ENCODE results near the gene DNAJB12. TPM values are rescaled to one million over a fixed set of nuclear protein-coding genes. Genes with fewer than 3 reads are reported as not detected.
"Not testable (repeated sequence)": the region's sequence is repeated elsewhere in the genome, so short reads cannot be mapped to it uniquely, and the experiment has no call there.

DNAJB12 gene
- total RNA-seq, 1 experiment from 2014 or later: 51.0 TPM

- DNase-seq (ENCODE audit: low read depth, low spot score): no peak
- in situ Hi-C loops (cut with HindIII; ENCODE audit: low pct_unique_long_range_greater_than_20kb, low sequenced_read_pairs) (no loop called here), intact Hi-C loops (cut with micrococcal nuclease; ENCODE audit: unreplicated experiment) (no loop called here)
- BruUV-seq (replicated peaks): no TSS peak
- no peaks in the 10 kb centered on the region for H3K9me3 ChIP-seq (ENCODE audit: control insufficient read depth, insufficient read depth, low read depth, low read length)
- no peaks in the 10 kb centered on the region for H3K27me3 ChIP-seq (ENCODE audit: control insufficient read depth, insufficient read depth, low read length)
- ChIA-PET CTCF (interaction anchor here (0.6 kb wide), 1 partner anchor 182 kb away, joined by 3 read pairs; no protein-coding TSS in a partner anchor), POLR2A (no interaction called here)
- no peak for ATAC-seq
- TF ChIP-seq, protein P1, sequence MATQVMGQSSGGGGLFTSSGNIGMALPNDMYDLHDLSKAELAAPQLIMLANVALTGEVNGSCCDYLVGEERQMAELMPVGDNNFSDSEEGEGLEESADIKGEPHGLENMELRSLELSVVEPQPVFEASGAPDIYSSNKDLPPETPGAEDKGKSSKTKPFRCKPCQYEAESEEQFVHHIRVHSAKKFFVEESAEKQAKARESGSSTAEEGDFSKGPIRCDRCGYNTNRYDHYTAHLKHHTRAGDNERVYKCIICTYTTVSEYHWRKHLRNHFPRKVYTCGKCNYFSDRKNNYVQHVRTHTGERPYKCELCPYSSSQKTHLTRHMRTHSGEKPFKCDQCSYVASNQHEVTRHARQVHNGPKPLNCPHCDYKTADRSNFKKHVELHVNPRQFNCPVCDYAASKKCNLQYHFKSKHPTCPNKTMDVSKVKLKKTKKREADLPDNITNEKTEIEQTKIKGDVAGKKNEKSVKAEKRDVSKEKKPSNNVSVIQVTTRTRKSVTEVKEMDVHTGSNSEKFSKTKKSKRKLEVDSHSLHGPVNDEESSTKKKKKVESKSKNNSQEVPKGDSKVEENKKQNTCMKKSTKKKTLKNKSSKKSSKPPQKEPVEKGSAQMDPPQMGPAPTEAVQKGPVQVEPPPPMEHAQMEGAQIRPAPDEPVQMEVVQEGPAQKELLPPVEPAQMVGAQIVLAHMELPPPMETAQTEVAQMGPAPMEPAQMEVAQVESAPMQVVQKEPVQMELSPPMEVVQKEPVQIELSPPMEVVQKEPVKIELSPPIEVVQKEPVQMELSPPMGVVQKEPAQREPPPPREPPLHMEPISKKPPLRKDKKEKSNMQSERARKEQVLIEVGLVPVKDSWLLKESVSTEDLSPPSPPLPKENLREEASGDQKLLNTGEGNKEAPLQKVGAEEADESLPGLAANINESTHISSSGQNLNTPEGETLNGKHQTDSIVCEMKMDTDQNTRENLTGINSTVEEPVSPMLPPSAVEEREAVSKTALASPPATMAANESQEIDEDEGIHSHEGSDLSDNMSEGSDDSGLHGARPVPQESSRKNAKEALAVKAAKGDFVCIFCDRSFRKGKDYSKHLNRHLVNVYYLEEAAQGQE (IDR thresholded peaks at IDR 0.05; ENCODE audit: insufficient read depth in 1 of 2, low read depth in 2 of 2, low read length in 1 of 2): no peak
- TF ChIP-seq SIN3A (IDR thresholded peaks at IDR 0.05; ENCODE audit: borderline replicate concordance, insufficient read depth, low read depth, low read length) (no peak), POLR2AphosphoS5 (IDR thresholded peaks at IDR 0.05; ENCODE audit: low read depth, low read length) (no peak), TCF7L2 (IDR thresholded peaks at IDR 0.05; ENCODE audit: low read depth, low read length) (no peak)
- TF ChIP-seq, protein P2, sequence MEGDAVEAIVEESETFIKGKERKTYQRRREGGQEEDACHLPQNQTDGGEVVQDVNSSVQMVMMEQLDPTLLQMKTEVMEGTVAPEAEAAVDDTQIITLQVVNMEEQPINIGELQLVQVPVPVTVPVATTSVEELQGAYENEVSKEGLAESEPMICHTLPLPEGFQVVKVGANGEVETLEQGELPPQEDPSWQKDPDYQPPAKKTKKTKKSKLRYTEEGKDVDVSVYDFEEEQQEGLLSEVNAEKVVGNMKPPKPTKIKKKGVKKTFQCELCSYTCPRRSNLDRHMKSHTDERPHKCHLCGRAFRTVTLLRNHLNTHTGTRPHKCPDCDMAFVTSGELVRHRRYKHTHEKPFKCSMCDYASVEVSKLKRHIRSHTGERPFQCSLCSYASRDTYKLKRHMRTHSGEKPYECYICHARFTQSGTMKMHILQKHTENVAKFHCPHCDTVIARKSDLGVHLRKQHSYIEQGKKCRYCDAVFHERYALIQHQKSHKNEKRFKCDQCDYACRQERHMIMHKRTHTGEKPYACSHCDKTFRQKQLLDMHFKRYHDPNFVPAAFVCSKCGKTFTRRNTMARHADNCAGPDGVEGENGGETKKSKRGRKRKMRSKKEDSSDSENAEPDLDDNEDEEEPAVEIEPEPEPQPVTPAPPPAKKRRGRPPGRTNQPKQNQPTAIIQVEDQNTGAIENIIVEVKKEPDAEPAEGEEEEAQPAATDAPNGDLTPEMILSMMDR (IDR thresholded peaks at IDR 0.05): no peak
- no peaks in the 10 kb centered on the region for H3K36me3 ChIP-seq (ENCODE audit: control insufficient read depth, insufficient read depth, low read length)
- no peak overlapping the region for H3K4me3 ChIP-seq (ENCODE audit: low read depth in 2 of 2, low read length in 2 of 2)
- no peak overlapping the region for H3K27ac ChIP-seq (ENCODE audit: low read length)
- no peaks in the 10 kb centered on the region for H3K4me1 ChIP-seq (ENCODE audit: control insufficient read depth, insufficient read depth, low read length)
Measured at GRCh38 chr10:72385724-72386123, 31.0 kb upstream of the DNAJB12 start.

GRCh38 chr10:72384982-72385381, 30.3 kb upstream of the DNAJB12 start:
- H3K36me3 ChIP-seq (ENCODE audit: control insufficient read depth, insufficient read depth, low read length); DNase-seq (ENCODE audit: low read depth, low spot score); H3K27me3 ChIP-seq (ENCODE audit: control insufficient read depth, insufficient read depth, low read length); ATAC-seq; BruUV-seq (replicated peaks); intact Hi-C loops (cut with micrococcal nuclease; ENCODE audit: unreplicated experiment); H3K27ac ChIP-seq (ENCODE audit: low read length); POLR2A ChIA-PET; CTCF ChIA-PET; in situ Hi-C loops (cut with HindIII; ENCODE audit: low pct_unique_long_range_greater_than_20kb, low sequenced_read_pairs); H3K4me1 ChIP-seq (ENCODE audit: control insufficient read depth, insufficient read depth, low read length); H3K9me3 ChIP-seq (ENCODE audit: control insufficient read depth, insufficient read depth, low read depth, low read length); H3K4me3 ChIP-seq (ENCODE audit: low read depth in 2 of 2, low read length in 2 of 2): not testable (repeated sequence)

DNA sequence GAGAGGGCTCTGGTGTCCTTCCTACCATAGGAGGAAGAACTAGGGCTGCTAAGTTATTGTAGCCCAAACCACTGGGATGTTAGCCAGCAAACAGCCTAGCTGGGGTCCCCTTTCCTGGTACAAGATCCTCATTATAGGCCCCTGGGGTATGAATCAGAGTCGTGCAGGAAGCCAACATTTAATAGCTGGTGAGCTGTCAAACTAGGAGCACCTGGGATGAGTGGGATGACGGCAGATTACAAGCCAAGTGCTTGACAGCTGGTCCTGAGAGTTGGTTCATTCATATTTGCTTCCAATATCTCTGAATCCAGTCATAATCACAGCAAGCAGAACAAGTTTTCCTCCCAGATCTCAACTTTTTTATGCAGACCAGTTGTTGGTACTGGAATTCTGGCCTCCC, 25.1 kb upstream of the DNAJB12 start:
- in situ Hi-C loops (cut with HindIII; ENCODE audit: low pct_unique_long_range_greater_than_20kb, low sequenced_read_pairs) (no loop called here), intact Hi-C loops (cut with micrococcal nuclease; ENCODE audit: unreplicated experiment) (no loop called here)
- POLR2A ChIA-PET: no interaction called here
- ATAC-seq: no peak
- H3K36me3 ChIP-seq (ENCODE audit: control insufficient read depth, insufficient read depth, low read length): no peaks in the 10 kb centered on the region
- CTCF ChIA-PET: no interaction called here
- no TSS peak for BruUV-seq (replicated peaks)
- H3K27ac ChIP-seq (ENCODE audit: low read length): no peak overlapping the region
- H3K4me3 ChIP-seq (ENCODE audit: low read depth in 2 of 2, low read length in 2 of 2): no peak overlapping the region
- no peaks in the 10 kb centered on the region for H3K9me3 ChIP-seq (ENCODE audit: control insufficient read depth, insufficient read depth, low read depth, low read length)
- H3K27me3 ChIP-seq (ENCODE audit: control insufficient read depth, insufficient read depth, low read length): no peaks in the 10 kb centered on the region
- TF ChIP-seq, protein P2 (IDR thresholded peaks at IDR 0.05): no peak
- TF ChIP-seq TCF7L2 (IDR thresholded peaks at IDR 0.05; ENCODE audit: low read depth, low read length) (no peak), POLR2AphosphoS5 (IDR thresholded peaks at IDR 0.05; ENCODE audit: low read depth, low read length) (no peak), SIN3A (IDR thresholded peaks at IDR 0.05; ENCODE audit: borderline replicate concordance, insufficient read depth, low read depth, low read length) (no peak)
- TF ChIP-seq, protein P1 (IDR thresholded peaks at IDR 0.05; ENCODE audit: insufficient read depth in 1 of 2, low read depth in 2 of 2, low read length in 1 of 2): no peak
- DNase-seq (ENCODE audit: low read depth, low spot score): no peak
- no peaks in the 10 kb centered on the region for H3K4me1 ChIP-seq (ENCODE audit: control insufficient read depth, insufficient read depth, low read length)
